AG04450 (cell line): ENCODE results near the gene PRLHR. TPM values are rescaled to one million over a fixed set of nuclear protein-coding genes. Genes with fewer than 3 reads are reported as not detected.
"Not testable (repeated sequence)": the region's sequence is repeated elsewhere in the genome, so short reads cannot be mapped to it uniquely, and the experiment has no call there.

Experiments
- CTCF ChIA-PET: fragments of 300-600, 350-600 bp; formaldehyde crosslinking; extraction: SDS; loops from one replicate; lab custom pipeline; 2022; ENCODE audit warnings: antibody characterized with exemption, inconsistent platforms; lab: Charles Lee
- POLR2A ChIA-PET: fragments of 350-600 bp; formaldehyde crosslinking; extraction: SDS; loops from one replicate; lab custom pipeline; 2021; ENCODE audit warnings: antibody characterized with exemption, inconsistent platforms; lab: Yijun Ruan, JAX
- DNase-seq: peaks from one replicate; pipeline ENCODE4 v3.0.0-alpha.2; 2011; ENCODE audit warnings: low read depth, low spot score
- H3K27ac ChIP-seq: one replicate; pipeline ENCODE4 v1.5.1; 2012; ENCODE audit warnings: low read depth, low read length, control low read depth
- H3K27me3 ChIP-seq: one replicate; pipeline ENCODE4 v1.6.0; 2012; ENCODE audit warnings: low read length; ENCODE audit not compliant: control insufficient read depth, insufficient read depth
- H3K4me3 ChIP-seq: 2 replicates; pipeline ENCODE4 v1.5.1; 2011; ENCODE audit warnings: mild to moderate bottlenecking, low read depth, low read length, control low read depth
- H3K9me3 ChIP-seq: 2 replicates; pipeline ENCODE4 v1.5.1; 2012; ENCODE audit warnings: low read length; ENCODE audit not compliant: control insufficient read depth, insufficient read depth
- CTCF ChIP-seq: IDR thresholded peaks from 2 replicates; pipeline ENCODE4 v1.5.1; 2011; ENCODE audit warnings: low read depth, low read length, control low read depth, inconsistent platforms
- polyA plus RNA-seq: library from polyadenylated mRNA; depleted of rRNA; stranded (reverse); fragments of >200 nt; gene quantifications from 2 replicates; pipeline ENCODE4 v1.2.3, GENCODE V29; 2011

Gene PRLHR
- polyA plus RNA-seq, 1 experiment: not detected

- no peak for TF ChIP-seq CTCF
- Histone ChIP-seq H3K27me3 (peaks cover 2% of the 10 kb centered on the region), H3K9me3 (no peaks in the 10 kb centered on the region), H3K4me3 (no peak overlapping the region), H3K27ac (no peak overlapping the region)
- POLR2A ChIA-PET: no interaction called here
- DNase-seq: no peak
- CTCF ChIA-PET: no interaction called here
These were observed 26.0 kb upstream of the PRLHR start for GRCh38 chr10:118621304-118621942.

GRCh38 chr10:118613863-118614262 is 18.4 kb upstream of the PRLHR start:
- CTCF ChIA-PET: not testable (repeated sequence)

GRCh38 chr10:118610577-118610976 is 15.1 kb upstream of the PRLHR start:
- no peak for DNase-seq
- CTCF ChIA-PET: no interaction called here
- TF ChIP-seq CTCF: no peak
- Histone ChIP-seq H3K27ac (no peak overlapping the region), H3K4me3 (no peak overlapping the region), H3K27me3 (no peaks in the 10 kb centered on the region), H3K9me3 (no peaks in the 10 kb centered on the region)
- POLR2A ChIA-PET: no interaction called here

More at GRCh38 chr10:118613863-118614262, 18.4 kb upstream of the PRLHR start:
- H3K27me3 ChIP-seq, H3K9me3 ChIP-seq, POLR2A ChIA-PET, DNase-seq, H3K4me3 ChIP-seq, H3K27ac ChIP-seq: not testable (repeated sequence)

GRCh38 chr10:118607768-118608354 is 12.4 kb upstream of the PRLHR start:
- DNase-seq: no peak
- no peak overlapping the region for H3K4me3 ChIP-seq
- H3K9me3 ChIP-seq: no peaks in the 10 kb centered on the region
- no peak for TF ChIP-seq CTCF
- ChIA-PET POLR2A (no interaction called here), CTCF (no interaction called here)
- H3K27me3 ChIP-seq: no peaks in the 10 kb centered on the region
- no peak overlapping the region for H3K27ac ChIP-seq

- POLR2A ChIA-PET: no interaction called here
These were observed 10.2 kb upstream of the PRLHR start for GRCh38 chr10:118605694-118606093.

More at GRCh38 chr10:118605694-118606093, 10.2 kb upstream of the PRLHR start:
- no peak for DNase-seq
- CTCF ChIA-PET: no interaction called here
- Histone ChIP-seq H3K9me3 (no peaks in the 10 kb centered on the region), H3K27ac (no peak overlapping the region), H3K27me3 (no peaks in the 10 kb centered on the region), H3K4me3 (no peak overlapping the region)
- no peak for TF ChIP-seq CTCF
